Stimulated activated CD8-positive, alpha-beta memory T cell treated with anti-CD3 and anti-CD28 coated beads, Interleukin-15, amount 100 ng/mL, for 1 hour (primary cell): ENCODE measurements around the gene SUPT20HL1.

ENCODE experiments used
- DNase-seq: peaks from one replicate; pipeline ENCODE4 v3.0.0-alpha.2; 2020; ENCODE audit warnings: low read depth

SUPT20HL1 gene

DNA sequence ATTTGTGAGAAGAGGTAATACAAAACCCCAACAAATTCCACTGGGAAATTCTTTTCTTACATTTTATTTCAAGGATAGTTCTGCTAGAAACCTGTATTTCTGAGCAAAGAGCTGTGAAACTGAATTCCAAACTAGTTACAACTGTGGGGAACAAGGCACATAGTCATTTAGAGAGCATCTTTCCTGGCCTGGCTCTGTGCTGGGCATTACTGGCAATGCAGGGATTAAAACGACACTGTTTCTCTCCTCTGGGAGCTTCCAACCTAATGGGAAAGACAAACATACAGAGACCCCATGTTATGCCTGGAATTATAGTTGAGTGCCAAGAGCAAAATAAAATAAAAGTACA is 36.5 kb downstream of the SUPT20HL1 start:
- no peak for DNase-seq

GRCh38 chrX:24398766-24399165 is 38.3 kb downstream of the SUPT20HL1 start:
- DNase-seq, result no peak

- DNase-seq, result no peak
Measured at GRCh38 chrX:24399550-24399949, 39.1 kb downstream of the SUPT20HL1 start.

GRCh38 chrX:24405959-24406358 is 45.5 kb downstream of the SUPT20HL1 start:
- no peak for DNase-seq
